ENCODE measurements around the gene ZC3HAV1.

The ZC3HAV1 gene

DNA sequence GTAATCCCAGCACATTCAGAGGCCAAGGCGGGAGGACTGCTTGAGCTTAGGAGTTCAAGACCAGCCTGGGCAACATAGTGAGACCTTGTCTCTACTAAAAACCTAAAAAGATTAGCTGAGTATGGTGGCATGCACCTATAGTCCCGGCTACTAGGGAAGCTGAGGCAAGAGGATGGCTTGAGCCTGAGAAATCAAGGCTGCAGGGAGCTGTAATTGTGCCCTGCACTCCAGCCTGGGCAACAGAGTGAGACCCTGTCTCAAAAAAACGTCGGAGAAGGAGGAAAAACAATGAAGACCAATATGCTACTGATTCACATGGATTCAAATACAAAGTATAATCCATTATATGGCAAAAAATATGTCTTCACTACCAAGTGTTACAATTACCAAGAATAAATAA is 87.2 kb downstream of the ZC3HAV1 start:
- H3K9me3 Mint-ChIP-seq, result no peaks in the 10 kb centered on the region
- H3K27ac Mint-ChIP-seq, result no peak overlapping the region
- ATAC-seq (no peak), DNase-seq (no peak)
- no peak overlapping the region for H3K4me3 Mint-ChIP-seq
- peaks cover 34% of the 10 kb centered on the region for H3K36me3 Mint-ChIP-seq (ENCODE audit: low read depth)
- no peaks in the 10 kb centered on the region for H3K27me3 Mint-ChIP-seq
- H3K4me1 Mint-ChIP-seq, result no peaks in the 10 kb centered on the region

DNA sequence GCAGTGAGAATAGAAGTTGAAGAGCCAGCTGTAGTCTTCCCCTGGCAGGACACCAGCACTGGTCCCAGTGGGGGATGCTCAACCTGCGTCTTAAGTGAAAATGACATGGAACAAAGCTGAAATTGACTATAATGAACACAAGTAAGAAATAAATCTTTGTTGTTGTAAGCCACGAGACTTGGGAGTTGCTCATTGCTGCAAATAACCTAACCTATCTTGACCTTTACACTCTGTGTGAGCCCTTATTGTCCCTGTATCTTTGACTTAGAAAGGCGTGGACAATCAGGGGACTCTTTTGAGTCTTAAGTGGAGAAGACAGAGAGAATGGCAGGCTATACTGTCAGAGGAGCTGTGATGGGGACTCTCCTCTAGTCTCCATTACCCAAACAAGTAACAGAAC is 90.6 kb downstream of the ZC3HAV1 start:
- Mint-ChIP-seq H3K27me3 (peaks cover 2% of the 10 kb centered on the region), H3K9me3 (no peaks in the 10 kb centered on the region), H3K36me3 (ENCODE audit: low read depth) (peaks cover 14% of the 10 kb centered on the region), H3K27ac (no peak overlapping the region), H3K4me3 (no peak overlapping the region), H3K4me1 (no peaks in the 10 kb centered on the region)
- DNase-seq (no peak), ATAC-seq (no peak)

DNA sequence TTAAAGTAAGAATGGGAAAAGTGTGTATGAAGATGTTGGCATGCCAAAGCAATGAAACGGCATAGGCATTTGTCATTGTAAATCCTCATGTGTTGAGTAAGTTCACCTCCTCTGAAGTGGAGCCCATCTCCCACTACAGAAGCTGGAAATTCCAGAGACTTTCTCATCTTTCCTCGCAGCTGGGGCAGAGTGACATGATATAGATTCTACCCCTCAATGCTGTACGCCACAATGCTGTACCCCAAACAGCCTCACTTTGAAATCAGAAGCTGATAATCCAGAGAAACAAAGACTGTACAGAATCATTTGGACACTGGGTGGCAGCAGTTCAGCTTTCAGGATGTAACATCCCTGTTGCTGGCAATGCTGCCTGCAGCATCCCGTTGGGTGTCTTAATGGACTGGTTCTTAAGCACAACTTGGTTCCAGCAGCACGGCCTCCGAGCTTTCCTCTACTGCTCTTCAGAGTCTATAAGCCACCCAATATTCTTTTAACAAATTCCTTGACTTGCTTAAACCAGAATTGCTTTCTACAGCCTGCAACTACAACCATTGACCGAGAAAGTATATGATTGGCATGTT is 92.5 kb downstream of the ZC3HAV1 start:
- Mint-ChIP-seq H3K4me3 (no peak overlapping the region), H3K4me1 (no peaks in the 10 kb centered on the region), H3K9me3 (no peaks in the 10 kb centered on the region), H3K36me3 (ENCODE audit: low read depth) (peaks cover 1% of the 10 kb centered on the region), H3K27me3 (peaks cover 2% of the 10 kb centered on the region), H3K27ac (no peak overlapping the region)
- DNase-seq (peak; percentile 53), ATAC-seq (peak; percentile 93)

DNA sequence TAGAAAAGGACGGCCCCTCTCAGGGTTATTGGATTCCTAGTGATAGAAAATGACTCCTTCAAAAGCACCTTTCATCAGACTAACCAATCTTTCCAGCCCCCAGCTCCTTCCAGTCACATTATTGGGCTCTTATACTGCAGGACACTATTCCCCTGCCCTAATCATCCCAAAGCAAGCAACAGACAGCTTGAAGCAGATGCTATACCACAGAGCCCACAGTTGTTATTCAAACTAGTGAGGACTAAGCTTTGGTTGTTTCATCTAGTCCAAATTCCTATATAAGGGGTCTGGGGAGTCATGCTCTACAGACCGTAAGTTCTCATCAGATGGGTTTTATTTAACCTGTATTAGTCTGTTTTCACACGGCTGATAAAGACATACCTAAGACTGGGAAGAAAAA is 98.1 kb downstream of the ZC3HAV1 start:
- no peak for ATAC-seq
- peaks cover 2% of the 10 kb centered on the region for H3K27me3 Mint-ChIP-seq
- H3K4me3 Mint-ChIP-seq, result no peak overlapping the region
- no peaks in the 10 kb centered on the region for H3K9me3 Mint-ChIP-seq
- DNase-seq, result no peak
- H3K36me3 Mint-ChIP-seq (ENCODE audit: low read depth), result no peaks in the 10 kb centered on the region
- no peak overlapping the region for H3K27ac Mint-ChIP-seq
- no peaks in the 10 kb centered on the region for H3K4me1 Mint-ChIP-seq

- Mint-ChIP-seq H3K4me1 (peaks cover 1% of the 10 kb centered on the region), H3K4me3 (no peak overlapping the region), H3K36me3 (ENCODE audit: low read depth) (peaks cover 6% of the 10 kb centered on the region), H3K27me3 (no peaks in the 10 kb centered on the region), H3K27ac (no peak overlapping the region), H3K9me3 (peaks cover 26% of the 10 kb centered on the region)
- no peak for DNase-seq
- ATAC-seq, result no peak
These were observed 105.0 kb downstream of the ZC3HAV1 start for GRCh38 chr7:139004321-139005090.

DNA sequence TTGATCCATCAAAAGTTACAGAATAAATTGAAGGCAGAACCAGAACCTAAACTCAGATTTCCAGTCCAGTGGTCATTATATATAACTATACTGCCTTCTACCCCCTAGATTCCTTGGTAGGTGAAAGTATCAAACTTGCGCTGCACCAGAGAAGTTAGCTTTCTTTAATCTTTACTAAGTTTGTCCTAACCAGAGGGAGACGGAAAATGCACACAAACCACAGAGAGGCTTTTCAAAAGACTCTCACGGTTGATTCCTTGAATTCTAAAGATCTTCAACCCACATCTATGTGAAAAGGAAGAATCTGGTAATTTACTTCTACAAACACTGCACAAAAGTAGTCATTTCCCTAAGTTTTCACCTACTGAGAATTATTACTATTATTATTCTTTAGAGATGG is 110.1 kb downstream of the ZC3HAV1 start:
- ATAC-seq (no peak), DNase-seq (no peak)
- no peak overlapping the region for H3K27ac Mint-ChIP-seq
- peaks cover 4% of the 10 kb centered on the region for H3K27me3 Mint-ChIP-seq
- peaks cover 13% of the 10 kb centered on the region for H3K9me3 Mint-ChIP-seq
- H3K36me3 Mint-ChIP-seq (ENCODE audit: low read depth), result peaks cover 5% of the 10 kb centered on the region
- no peak overlapping the region for H3K4me3 Mint-ChIP-seq
- peaks cover 4% of the 10 kb centered on the region for H3K4me1 Mint-ChIP-seq

Data from activated naive CD8-positive, alpha-beta T cell treated with anti-CD3 and anti-CD28 coated beads, Interleukin-2, amount 50 U/mL, for 24 hours (primary cell).